Peyer's patch (tissue), 4 donors: ENCODE measurements around the gene THOC1. TPM values are rescaled to one million over a fixed set of nuclear protein-coding genes. Genes with fewer than 3 reads are reported as not detected.

Source experiments
- DNase-seq, 3 donors: peaks; one replicate each; pipeline ENCODE4 v3.0.0-alpha.2; 2017 to 2019
- H3K27ac ChIP-seq, 4 donors: fragments of 200-600 bp; sonication (generic); one replicate each; pipeline ENCODE4 v1.5.1; 2016 to 2019
- H3K27me3 ChIP-seq, 2 donors: fragments of 200-600 bp; sonication (generic); one replicate each; pipeline ENCODE4 v1.5.1; 2019
- H3K36me3 ChIP-seq, 3 donors: fragments of 200-600 bp; sonication (generic); one replicate each; pipeline ENCODE4 v1.5.1; 2016 to 2019
- H3K4me1 ChIP-seq, 4 donors: fragments of 200-600 bp; sonication (generic); one replicate each; pipeline ENCODE4 v1.5.1; 2016 to 2019
- H3K4me3 ChIP-seq, 4 donors: fragments of 200-600 bp; sonication (generic); 1 replicate in 3 of 4; 2 replicates in 1 of 4; pipeline ENCODE4 v1.5.1; 2016 to 2019; ENCODE audit warnings: mild to moderate bottlenecking in 1 of 4
- H3K9me3 ChIP-seq, 4 donors: fragments of 200-600 bp; sonication (generic); one replicate each; pipeline ENCODE4 v1.5.1; 2016 to 2019; ENCODE audit warnings: mild to moderate bottlenecking in 1 of 4
- POLR2A ChIP-seq, 2 donors: fragments of 450-650 bp; IDR thresholded peaks; one replicate each; pipeline ENCODE4 v1.5.1; 2017; ENCODE audit warnings: antibody characterized with exemption in 2 of 2, mild to moderate bottlenecking in 2 of 2, moderate library complexity in 2 of 2
- total RNA-seq, 4 donors: library from RNA; depleted of rRNA; stranded (reverse); fragments of >200 nt; gene quantifications; one replicate each; pipeline ENCODE4 v1.1.0, GENCODE V29; 2016
- TF ChIP-seq, protein P1 (sequence below), 6 experiments: fragments of 450-650 bp in 4 of 6; fragments of 200-600 bp in 2 of 6; sonication (generic) in 1 of 6; IDR thresholded peaks; one replicate each; pipeline ENCODE4 v1.5.1; 2017 to 2019; ENCODE audit warnings: antibody characterized with exemption in 6 of 6, mild to moderate bottlenecking in 3 of 6, moderate library complexity in 1 of 6

THOC1 gene, protein sequence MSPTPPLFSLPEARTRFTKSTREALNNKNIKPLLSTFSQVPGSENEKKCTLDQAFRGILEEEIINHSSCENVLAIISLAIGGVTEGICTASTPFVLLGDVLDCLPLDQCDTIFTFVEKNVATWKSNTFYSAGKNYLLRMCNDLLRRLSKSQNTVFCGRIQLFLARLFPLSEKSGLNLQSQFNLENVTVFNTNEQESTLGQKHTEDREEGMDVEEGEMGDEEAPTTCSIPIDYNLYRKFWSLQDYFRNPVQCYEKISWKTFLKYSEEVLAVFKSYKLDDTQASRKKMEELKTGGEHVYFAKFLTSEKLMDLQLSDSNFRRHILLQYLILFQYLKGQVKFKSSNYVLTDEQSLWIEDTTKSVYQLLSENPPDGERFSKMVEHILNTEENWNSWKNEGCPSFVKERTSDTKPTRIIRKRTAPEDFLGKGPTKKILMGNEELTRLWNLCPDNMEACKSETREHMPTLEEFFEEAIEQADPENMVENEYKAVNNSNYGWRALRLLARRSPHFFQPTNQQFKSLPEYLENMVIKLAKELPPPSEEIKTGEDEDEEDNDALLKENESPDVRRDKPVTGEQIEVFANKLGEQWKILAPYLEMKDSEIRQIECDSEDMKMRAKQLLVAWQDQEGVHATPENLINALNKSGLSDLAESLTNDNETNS
- 100 to 1,000 TPM in 1 of 4 donors, 10 to 100 TPM in 3; 43.3 to 125 (median 49.3) TPM for total RNA-seq

DNA sequence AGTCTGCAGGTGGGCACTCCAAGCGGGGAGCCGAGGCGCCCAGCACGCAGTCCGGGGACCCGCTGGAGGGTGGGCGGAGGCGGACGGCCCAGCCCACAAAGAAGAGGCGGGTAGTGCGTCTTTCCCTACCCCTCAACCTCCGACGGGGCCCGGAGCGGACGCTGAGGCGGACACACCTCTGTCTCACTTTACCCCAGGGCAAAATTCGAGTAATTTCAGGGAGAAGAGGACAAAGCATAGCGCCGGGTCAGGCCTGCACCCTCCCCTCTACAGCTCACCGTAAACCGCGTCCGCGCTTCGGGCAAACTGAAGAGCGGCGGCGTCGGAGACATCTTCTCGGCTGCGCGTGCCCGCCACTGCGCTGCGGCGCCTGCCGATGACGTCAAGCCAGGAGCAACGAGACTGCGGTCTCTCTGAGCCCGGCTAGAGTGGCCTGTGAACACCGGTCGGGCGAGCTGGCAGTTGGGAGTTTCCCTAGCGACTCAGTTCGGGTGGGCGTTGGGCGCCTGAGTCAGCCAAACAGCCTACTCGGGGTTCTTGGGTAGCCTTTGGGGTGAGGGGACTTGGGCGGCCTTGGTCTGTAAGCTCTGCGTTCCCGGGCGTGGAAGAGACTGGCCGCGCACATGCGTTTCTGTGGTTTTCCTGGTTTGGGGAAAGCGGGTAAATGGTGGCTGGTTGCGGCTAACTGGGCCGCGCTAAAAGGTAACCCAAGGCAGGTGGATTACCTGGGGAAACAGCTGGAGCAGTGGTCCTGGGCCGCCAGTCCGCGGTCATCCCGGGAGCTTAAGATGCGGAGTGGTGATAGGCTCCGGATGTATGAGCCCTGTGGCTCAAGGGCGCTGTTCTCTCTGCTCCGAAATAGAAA is at the start of gene THOC1:
Gene THOC1 (minus strand): TSS at position 360 of the 865 bp plus-strand sequence. CDS start 28 bp downstream, at position 332.
- peak; percentile 91 to 97 (median 94) for DNase-seq
- H3K4me1 ChIP-seq: peaks cover 0 to 19% (median 0%) of the 10 kb centered on the region in 4 donors
- H3K9me3 ChIP-seq: no peaks in the 10 kb centered on the region
- TF ChIP-seq POLR2A (IDR thresholded peaks at IDR 0.05): peak; percentile 75 to 76
- TF ChIP-seq, protein P1, sequence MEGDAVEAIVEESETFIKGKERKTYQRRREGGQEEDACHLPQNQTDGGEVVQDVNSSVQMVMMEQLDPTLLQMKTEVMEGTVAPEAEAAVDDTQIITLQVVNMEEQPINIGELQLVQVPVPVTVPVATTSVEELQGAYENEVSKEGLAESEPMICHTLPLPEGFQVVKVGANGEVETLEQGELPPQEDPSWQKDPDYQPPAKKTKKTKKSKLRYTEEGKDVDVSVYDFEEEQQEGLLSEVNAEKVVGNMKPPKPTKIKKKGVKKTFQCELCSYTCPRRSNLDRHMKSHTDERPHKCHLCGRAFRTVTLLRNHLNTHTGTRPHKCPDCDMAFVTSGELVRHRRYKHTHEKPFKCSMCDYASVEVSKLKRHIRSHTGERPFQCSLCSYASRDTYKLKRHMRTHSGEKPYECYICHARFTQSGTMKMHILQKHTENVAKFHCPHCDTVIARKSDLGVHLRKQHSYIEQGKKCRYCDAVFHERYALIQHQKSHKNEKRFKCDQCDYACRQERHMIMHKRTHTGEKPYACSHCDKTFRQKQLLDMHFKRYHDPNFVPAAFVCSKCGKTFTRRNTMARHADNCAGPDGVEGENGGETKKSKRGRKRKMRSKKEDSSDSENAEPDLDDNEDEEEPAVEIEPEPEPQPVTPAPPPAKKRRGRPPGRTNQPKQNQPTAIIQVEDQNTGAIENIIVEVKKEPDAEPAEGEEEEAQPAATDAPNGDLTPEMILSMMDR (IDR thresholded peaks at IDR 0.05): no peak
- H3K4me3 ChIP-seq: peak within 1 kb of the TSS; percentile 71 to 87 (median 74)
- H3K36me3 ChIP-seq: peaks cover 0 to 18% (median 0%) of the 10 kb centered on the region in 3 donors
- H3K27me3 ChIP-seq: no peaks in the 10 kb centered on the region
- H3K27ac ChIP-seq: peak within 1 kb of the TSS; percentile 80 to 91 (median 85)

DNA sequence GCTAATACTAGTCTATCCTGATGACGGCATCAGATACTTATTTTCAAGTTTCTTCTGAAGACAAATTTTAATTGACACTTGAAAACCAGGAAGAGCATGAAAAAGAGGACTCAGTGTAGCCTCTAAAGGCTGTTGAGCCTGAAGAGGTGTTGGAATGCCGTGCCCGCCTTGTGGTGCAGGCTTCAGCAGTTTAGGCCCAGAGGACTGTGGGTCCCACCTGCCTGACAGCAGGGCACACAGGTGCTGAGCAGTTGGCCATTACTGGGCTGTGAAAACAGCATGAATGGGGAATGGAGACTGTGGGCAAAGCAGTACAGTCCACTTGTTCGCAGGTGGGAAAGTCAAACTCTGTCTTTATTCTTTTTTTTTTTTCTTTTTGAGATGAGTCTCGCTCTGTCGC is 49.8 kb upstream of the THOC1 start:
- TF ChIP-seq, protein P1 (IDR thresholded peaks at IDR 0.05): no peak
- TF ChIP-seq POLR2A (IDR thresholded peaks at IDR 0.05): no peak
- no peak overlapping the region for H3K4me3 ChIP-seq
- peaks cover 0 to 12% (median 0%) of the 10 kb centered on the region in 4 donors for H3K4me1 ChIP-seq
- no peaks in the 10 kb centered on the region for H3K36me3 ChIP-seq
- no peaks in the 10 kb centered on the region for H3K9me3 ChIP-seq
- no peak overlapping the region for H3K27ac ChIP-seq
- DNase-seq: no peak
- H3K27me3 ChIP-seq: no peaks in the 10 kb centered on the region

DNA sequence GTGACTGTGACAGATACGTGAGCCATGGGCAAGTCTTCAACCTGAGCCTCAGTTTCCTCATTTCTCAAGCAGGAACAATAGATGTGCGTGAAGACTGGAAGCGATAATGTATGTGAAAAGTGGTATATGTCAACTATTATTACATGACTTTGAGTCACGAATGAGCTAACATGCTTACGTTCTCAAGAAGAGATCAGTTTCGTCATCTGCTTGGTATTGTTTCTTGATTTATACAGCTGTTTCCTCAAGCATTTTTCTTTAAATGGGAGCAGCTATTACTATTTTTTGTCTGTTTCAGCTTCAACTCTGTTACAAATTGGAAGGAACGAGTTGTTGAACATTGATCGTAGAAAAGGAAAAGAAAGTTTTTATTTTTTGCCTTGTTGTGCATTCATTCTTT is 48.5 kb upstream of the THOC1 start:
- no peak for TF ChIP-seq POLR2A (IDR thresholded peaks at IDR 0.05)
- TF ChIP-seq, protein P1 (IDR thresholded peaks at IDR 0.05): no peak
- no peaks in the 10 kb centered on the region for H3K9me3 ChIP-seq
- H3K36me3 ChIP-seq: no peaks in the 10 kb centered on the region
- DNase-seq: no peak
- H3K27me3 ChIP-seq: no peaks in the 10 kb centered on the region
- peaks cover 0 to under 1% (median 0%) of the 10 kb centered on the region in 4 donors for H3K4me1 ChIP-seq
- no peak overlapping the region for H3K27ac ChIP-seq
- no peak overlapping the region for H3K4me3 ChIP-seq

DNA sequence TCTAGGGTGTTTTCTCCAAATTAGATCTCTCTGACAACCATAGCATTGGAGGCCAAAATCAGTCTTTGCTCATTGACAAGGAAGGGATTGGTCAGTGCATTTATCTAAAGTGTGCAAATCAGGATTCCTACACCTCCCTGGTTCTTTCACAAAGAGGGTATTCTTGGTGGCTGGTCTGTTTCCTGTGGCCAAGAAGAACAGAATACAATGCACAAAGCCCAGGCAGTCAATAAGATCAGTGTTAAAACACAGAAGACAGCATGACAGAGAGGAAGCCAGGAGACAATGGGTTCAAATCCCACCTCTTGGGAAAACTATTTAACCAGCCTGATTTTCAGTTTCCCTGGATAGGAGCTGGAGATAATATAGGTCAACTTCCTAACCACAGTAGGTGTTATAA is 46.1 kb upstream of the THOC1 start:
- TF ChIP-seq, protein P1 (IDR thresholded peaks at IDR 0.05): no peak
- no peak for TF ChIP-seq POLR2A (IDR thresholded peaks at IDR 0.05)
- Histone ChIP-seq H3K27ac (no peak overlapping the region), H3K27me3 (no peaks in the 10 kb centered on the region), H3K4me3 (no peak overlapping the region), H3K9me3 (no peaks in the 10 kb centered on the region), H3K36me3 (no peaks in the 10 kb centered on the region), H3K4me1 (no peaks in the 10 kb centered on the region)
- no peak for DNase-seq

DNA sequence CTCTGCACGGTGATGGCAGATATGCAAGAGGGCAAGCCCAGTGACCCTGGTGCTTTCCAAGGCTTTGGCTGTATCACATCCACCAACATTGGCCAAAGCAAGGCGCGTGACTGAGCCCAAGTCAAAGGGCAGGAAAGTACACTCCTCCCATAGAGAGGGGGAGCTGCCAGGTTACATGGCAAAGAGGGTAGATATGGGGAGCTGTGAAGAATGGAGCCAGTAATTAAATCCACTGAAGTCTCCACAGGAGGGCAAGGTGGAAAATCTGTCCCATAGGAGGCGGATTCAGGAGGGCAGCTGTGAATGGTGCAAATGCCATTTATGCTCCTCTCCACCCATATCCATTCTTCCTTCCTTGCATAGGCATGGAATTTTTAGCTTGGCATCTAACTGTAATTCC is 44.6 kb upstream of the THOC1 start:
- Histone ChIP-seq H3K27me3 (no peaks in the 10 kb centered on the region), H3K36me3 (no peaks in the 10 kb centered on the region), H3K9me3 (no peaks in the 10 kb centered on the region), H3K4me1 (no peaks in the 10 kb centered on the region), H3K27ac (no peak overlapping the region), H3K4me3 (no peak overlapping the region)
- no peak for TF ChIP-seq POLR2A (IDR thresholded peaks at IDR 0.05)
- TF ChIP-seq, protein P1 (IDR thresholded peaks at IDR 0.05): no peak
- no peak for DNase-seq
